Measurements from ENCODE around the gene SET. TPM values are rescaled to one million over a fixed set of nuclear protein-coding genes. Genes with fewer than 3 reads are reported as not detected.

Gene SET
- total and polyA plus RNA-seq, 2 experiments from 2014 or later, result 949 to 1,261 TPM

DNA sequence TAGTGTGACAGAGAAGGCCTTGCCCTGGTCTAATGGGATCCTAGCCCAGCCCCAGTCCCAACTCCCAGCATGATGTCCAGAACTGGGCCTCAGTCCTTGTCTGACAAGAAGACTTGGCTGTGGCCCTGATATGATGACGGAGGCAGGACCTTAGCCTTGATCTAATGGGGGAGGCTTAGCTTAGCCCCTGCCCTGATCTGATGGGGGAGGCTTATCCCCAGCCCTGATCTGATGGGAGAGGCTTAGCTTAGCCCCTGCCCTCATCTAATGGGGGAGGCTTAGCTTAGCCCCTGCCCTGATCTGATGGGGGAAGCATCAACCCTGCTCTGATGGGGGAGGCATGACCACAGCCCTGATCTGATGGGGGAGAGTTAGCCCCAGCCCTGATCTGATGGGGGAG is 17.0 kb downstream of the SET start:
- Mint-ChIP-seq H3K4me1 (peaks cover 5% of the 10 kb centered on the region; the same call in 1 of the 3 replicates), H3K36me3 (ENCODE audit: low read depth) (peaks cover 4% of the 10 kb centered on the region; the same call in 2 of the 3 replicates), H3K9me3 (no peaks in the 10 kb centered on the region; the same call in 2 of the 3 replicates), H3K27me3 (ENCODE audit: insufficient read depth, low read depth, poor library complexity) (peaks cover 11% of the 10 kb centered on the region), H3K27ac (no peak overlapping the region), H3K4me3 (no peak overlapping the region)
- no peaks in the 10 kb centered on the region for H3K79me2 ChIP-seq (replicated peaks; ENCODE audit: insufficient read depth)
- H3K4me1 ChIP-seq (ENCODE audit: insufficient read depth), result peaks cover 5% of the 10 kb centered on the region; the same call in 1 of the 2 replicates
- H2AFZ ChIP-seq, result no peak overlapping the region
- no peak for DNase-seq (ENCODE audit: low spot score)
- no peak overlapping the region for H3K4me2 ChIP-seq
- no peaks in the 10 kb centered on the region; the same call in 1 of the 2 replicates for H3K27me3 ChIP-seq (ENCODE audit: insufficient read depth)
- H3K36me3 ChIP-seq (ENCODE audit: insufficient read depth), result no peaks in the 10 kb centered on the region
- no peak for ATAC-seq
- H3K27ac ChIP-seq (ENCODE audit: low read depth), result no peak overlapping the region
- no peak overlapping the region for H3K4me3 ChIP-seq
- peaks cover 10% of the 10 kb centered on the region; the same call in 1 of the 2 replicates for H3F3A ChIP-seq (replicated peaks; ENCODE audit: low read depth)
- no peaks in the 10 kb centered on the region for H4K20me1 ChIP-seq (replicated peaks; ENCODE audit: insufficient read depth)
- TF ChIP-seq ZNF331 (CRISPR knock-in tag; IDR thresholded peaks at IDR 0.05; ENCODE audit: low read depth) (no peak), CREB1 (CRISPR knock-in tag; IDR thresholded peaks at IDR 0.05; ENCODE audit: low read depth) (no peak), NANOG (IDR thresholded peaks at IDR 0.05; ENCODE audit: borderline replicate concordance) (no peak), CTCF (conservative IDR thresholded peaks at IDR 0.05; ENCODE audit: low read depth in 2 of 2) (no peak), EZH2 (IDR thresholded peaks at IDR 0.05; ENCODE audit: low read depth, unreplicated experiment) (no peak), POLR2AphosphoS5 (IDR thresholded peaks at IDR 0.05; ENCODE audit: low read depth) (no peak), EZH2phosphoT487 (IDR thresholded peaks at IDR 0.05; ENCODE audit: unreplicated experiment) (no peak), STAT1 (IDR thresholded peaks at IDR 0.05; ENCODE audit: unreplicated experiment) (no peak), ZNF114 (CRISPR knock-in tag; IDR thresholded peaks at IDR 0.05) (no peak), ETS1 (IDR thresholded peaks at IDR 0.05) (no peak), JUNB (IDR thresholded peaks at IDR 0.05; ENCODE audit: unreplicated experiment) (no peak)
- TF ChIP-seq, protein P1, sequence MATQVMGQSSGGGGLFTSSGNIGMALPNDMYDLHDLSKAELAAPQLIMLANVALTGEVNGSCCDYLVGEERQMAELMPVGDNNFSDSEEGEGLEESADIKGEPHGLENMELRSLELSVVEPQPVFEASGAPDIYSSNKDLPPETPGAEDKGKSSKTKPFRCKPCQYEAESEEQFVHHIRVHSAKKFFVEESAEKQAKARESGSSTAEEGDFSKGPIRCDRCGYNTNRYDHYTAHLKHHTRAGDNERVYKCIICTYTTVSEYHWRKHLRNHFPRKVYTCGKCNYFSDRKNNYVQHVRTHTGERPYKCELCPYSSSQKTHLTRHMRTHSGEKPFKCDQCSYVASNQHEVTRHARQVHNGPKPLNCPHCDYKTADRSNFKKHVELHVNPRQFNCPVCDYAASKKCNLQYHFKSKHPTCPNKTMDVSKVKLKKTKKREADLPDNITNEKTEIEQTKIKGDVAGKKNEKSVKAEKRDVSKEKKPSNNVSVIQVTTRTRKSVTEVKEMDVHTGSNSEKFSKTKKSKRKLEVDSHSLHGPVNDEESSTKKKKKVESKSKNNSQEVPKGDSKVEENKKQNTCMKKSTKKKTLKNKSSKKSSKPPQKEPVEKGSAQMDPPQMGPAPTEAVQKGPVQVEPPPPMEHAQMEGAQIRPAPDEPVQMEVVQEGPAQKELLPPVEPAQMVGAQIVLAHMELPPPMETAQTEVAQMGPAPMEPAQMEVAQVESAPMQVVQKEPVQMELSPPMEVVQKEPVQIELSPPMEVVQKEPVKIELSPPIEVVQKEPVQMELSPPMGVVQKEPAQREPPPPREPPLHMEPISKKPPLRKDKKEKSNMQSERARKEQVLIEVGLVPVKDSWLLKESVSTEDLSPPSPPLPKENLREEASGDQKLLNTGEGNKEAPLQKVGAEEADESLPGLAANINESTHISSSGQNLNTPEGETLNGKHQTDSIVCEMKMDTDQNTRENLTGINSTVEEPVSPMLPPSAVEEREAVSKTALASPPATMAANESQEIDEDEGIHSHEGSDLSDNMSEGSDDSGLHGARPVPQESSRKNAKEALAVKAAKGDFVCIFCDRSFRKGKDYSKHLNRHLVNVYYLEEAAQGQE (IDR thresholded peaks at IDR 0.05; ENCODE audit: unreplicated experiment), result no peak
- TF ChIP-seq, protein P2, sequence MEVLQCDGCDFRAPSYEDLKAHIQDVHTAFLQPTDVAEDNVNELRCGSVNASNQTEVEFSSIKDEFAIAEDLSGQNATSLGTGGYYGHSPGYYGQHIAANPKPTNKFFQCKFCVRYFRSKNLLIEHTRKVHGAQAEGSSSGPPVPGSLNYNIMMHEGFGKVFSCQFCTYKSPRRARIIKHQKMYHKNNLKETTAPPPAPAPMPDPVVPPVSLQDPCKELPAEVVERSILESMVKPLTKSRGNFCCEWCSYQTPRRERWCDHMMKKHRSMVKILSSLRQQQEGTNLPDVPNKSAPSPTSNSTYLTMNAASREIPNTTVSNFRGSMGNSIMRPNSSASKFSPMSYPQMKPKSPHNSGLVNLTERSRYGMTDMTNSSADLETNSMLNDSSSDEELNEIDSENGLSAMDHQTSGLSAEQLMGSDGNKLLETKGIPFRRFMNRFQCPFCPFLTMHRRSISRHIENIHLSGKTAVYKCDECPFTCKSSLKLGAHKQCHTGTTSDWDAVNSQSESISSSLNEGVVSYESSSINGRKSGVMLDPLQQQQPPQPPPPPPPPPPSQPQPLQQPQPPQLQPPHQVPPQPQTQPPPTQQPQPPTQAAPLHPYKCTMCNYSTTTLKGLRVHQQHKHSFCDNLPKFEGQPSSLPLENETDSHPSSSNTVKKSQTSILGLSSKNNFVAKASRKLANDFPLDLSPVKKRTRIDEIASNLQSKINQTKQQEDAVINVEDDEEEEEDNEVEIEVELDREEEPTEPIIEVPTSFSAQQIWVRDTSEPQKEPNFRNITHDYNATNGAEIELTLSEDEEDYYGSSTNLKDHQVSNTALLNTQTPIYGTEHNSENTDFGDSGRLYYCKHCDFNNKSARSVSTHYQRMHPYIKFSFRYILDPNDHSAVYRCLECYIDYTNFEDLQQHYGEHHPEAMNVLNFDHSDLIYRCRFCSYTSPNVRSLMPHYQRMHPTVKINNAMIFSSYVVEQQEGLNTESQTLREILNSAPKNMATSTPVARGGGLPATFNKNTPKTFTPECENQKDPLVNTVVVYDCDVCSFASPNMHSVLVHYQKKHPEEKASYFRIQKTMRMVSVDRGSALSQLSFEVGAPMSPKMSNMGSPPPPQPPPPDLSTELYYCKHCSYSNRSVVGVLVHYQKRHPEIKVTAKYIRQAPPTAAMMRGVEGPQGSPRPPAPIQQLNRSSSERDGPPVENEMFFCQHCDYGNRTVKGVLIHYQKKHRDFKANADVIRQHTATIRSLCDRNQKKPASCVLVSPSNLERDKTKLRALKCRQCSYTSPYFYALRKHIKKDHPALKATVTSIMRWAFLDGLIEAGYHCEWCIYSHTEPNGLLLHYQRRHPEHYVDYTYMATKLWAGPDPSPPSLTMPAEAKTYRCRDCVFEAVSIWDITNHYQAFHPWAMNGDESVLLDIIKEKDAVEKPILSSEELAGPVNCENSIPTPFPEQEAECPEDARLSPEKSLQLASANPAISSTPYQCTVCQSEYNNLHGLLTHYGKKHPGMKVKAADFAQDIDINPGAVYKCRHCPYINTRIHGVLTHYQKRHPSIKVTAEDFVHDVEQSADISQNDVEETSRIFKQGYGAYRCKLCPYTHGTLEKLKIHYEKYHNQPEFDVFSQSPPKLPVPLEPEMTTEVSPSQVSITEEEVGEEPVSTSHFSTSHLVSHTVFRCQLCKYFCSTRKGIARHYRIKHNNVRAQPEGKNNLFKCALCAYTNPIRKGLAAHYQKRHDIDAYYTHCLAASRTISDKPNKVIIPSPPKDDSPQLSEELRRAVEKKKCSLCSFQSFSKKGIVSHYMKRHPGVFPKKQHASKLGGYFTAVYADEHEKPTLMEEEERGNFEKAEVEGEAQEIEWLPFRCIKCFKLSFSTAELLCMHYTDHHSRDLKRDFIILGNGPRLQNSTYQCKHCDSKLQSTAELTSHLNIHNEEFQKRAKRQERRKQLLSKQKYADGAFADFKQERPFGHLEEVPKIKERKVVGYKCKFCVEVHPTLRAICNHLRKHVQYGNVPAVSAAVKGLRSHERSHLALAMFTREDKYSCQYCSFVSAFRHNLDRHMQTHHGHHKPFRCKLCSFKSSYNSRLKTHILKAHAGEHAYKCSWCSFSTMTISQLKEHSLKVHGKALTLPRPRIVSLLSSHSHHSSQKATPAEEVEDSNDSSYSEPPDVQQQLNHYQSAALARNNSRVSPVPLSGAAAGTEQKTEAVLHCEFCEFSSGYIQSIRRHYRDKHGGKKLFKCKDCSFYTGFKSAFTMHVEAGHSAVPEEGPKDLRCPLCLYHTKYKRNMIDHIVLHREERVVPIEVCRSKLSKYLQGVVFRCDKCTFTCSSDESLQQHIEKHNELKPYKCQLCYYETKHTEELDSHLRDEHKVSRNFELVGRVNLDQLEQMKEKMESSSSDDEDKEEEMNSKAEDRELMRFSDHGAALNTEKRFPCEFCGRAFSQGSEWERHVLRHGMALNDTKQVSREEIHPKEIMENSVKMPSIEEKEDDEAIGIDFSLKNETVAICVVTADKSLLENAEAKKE (CRISPR knock-in tag; IDR thresholded peaks at IDR 0.05), result no peak
- H3K9me2 ChIP-seq (ENCODE audit: insufficient read depth), result no peaks in the 10 kb centered on the region

Measured in GM23338 (cell line).